Retinal pigment epithelial cell (primary cell): ENCODE data around the gene ASCC1.

Experiments
- DNase-seq: peaks from one replicate; pipeline ENCODE4 v3.0.0-alpha.2; 2010; ENCODE audit warnings: low read depth
- H3K4me3 ChIP-seq: 2 replicates; pipeline ENCODE4 v1.5.1; 2011; ENCODE audit warnings: mild to moderate bottlenecking, low read length, control low read depth, moderate library complexity
- CTCF ChIP-seq: conservative IDR thresholded peaks from 2 replicates; pipeline ENCODE4 v1.5.1; 2011; ENCODE audit warnings: low read depth, low read length, control low read depth, inconsistent platforms

ASCC1 gene

GRCh38 chr10:72200883-72201282, 15.2 kb downstream of the ASCC1 start:
- DNase-seq = no peak
- TF ChIP-seq CTCF = no peak

GRCh38 chr10:72194949-72195348, 21.1 kb downstream of the ASCC1 start:
- no peak for TF ChIP-seq CTCF
- no peak for DNase-seq
- H3K4me3 ChIP-seq = no peak overlapping the region

More at GRCh38 chr10:72200883-72201282, 15.2 kb downstream of the ASCC1 start:
- no peak overlapping the region for H3K4me3 ChIP-seq

- H3K4me3 ChIP-seq = no peak overlapping the region
- TF ChIP-seq CTCF = no peak
- DNase-seq = no peak
Observed at GRCh38 chr10:72186982-72187330, 29.1 kb downstream of the ASCC1 start.

- DNase-seq = no peak
- no peak for TF ChIP-seq CTCF
- H3K4me3 ChIP-seq = no peak overlapping the region
Observed at GRCh38 chr10:72186258-72186981, 29.7 kb downstream of the ASCC1 start.

GRCh38 chr10:72184156-72184555, 31.9 kb downstream of the ASCC1 start:
- TF ChIP-seq CTCF = no peak
- no peak for DNase-seq

GRCh38 chr10:72177454-72177853, 38.6 kb downstream of the ASCC1 start:
- DNase-seq = no peak
- no peak for TF ChIP-seq CTCF
- no peak overlapping the region for H3K4me3 ChIP-seq

More at GRCh38 chr10:72184156-72184555, 31.9 kb downstream of the ASCC1 start:
- H3K4me3 ChIP-seq = no peak overlapping the region

- no peak for TF ChIP-seq CTCF
- no peak overlapping the region for H3K4me3 ChIP-seq
- DNase-seq = no peak
Observed at GRCh38 chr10:72176701-72177100, 39.4 kb downstream of the ASCC1 start.
